ENCODE measurements around the gene DEFB110. TPM values are rescaled to one million over a fixed set of nuclear protein-coding genes. Genes with fewer than 3 reads are reported as not detected.

DEFB110 gene
- total RNA-seq, 2 experiments from 2014 or later, result not detected

DNA sequence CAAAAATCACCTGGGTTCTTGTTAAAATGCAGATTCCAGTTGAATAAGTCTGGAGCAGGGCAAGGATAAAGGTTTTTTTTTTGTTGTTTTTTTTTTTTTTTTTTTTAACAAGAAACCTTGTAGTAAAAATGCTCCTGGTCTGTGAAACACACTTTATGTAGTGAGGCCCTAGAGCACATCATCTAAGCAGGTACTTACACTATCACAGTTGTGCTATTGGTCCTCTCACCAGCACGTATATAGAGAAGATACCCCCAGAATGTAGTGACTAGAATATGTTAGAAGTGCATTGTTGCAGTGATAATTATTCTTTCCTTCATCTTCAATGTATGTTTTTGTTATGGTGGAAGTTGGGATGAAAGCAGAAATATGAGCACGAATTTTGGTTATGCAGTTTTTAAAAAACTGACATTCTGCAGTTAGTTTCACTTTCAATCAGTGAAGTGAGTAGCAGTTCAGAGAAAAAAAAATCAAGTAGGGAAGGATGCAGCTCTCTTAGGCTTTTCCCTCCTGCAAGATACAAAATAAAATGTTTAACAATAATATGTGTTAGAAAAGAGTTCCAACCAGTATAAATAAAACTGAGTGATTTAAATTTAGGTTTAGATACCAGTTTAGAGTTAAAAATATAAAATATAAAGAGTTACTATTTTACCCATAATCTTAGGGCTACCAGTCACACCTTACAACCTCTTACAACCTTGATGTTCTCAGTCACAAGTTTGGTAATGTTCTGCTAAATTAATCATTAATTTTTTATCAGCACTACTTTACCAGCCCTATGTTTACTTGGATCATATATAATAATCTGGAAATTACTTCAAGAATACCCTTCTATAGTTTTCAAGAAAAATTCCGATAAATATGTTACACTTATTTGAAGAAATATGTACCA is 43.2 kb downstream of the DEFB110 start:
- Histone ChIP-seq H4K20me1 (ENCODE audit: insufficient read depth, low read length) (no peaks in the 10 kb centered on the region), H3K9me3 (ENCODE audit: low read length) (no peaks in the 10 kb centered on the region), H3K27ac (ENCODE audit: low read depth, low read length, poor library complexity, severe bottlenecking) (no peak overlapping the region), H3K9me2 (ENCODE audit: insufficient read depth, low read length) (no peaks in the 10 kb centered on the region), H2AFZ (ENCODE audit: low read length) (no peak overlapping the region), H3K4me2 (ENCODE audit: low read length) (peak overlapping the region; percentile 26; the same call in 1 of the 2 replicates), H3K4me3 (ENCODE audit: low read depth, low read length, poor library complexity, severe bottlenecking) (no peak overlapping the region), H3K4me1 (ENCODE audit: insufficient read depth, low read length, poor library complexity, severe bottlenecking) (no peaks in the 10 kb centered on the region), H3K36me3 (ENCODE audit: insufficient read depth, low read length) (no peaks in the 10 kb centered on the region), H3K79me2 (ENCODE audit: insufficient read depth, low read depth, low read length) (no peaks in the 10 kb centered on the region)
- ChIA-PET POLR2A (no interaction called here), CTCF (ENCODE audit: unreplicated experiment) (no interaction called here)
- BruUV-seq (replicated peaks), result no TSS peak
- DNase-seq (ENCODE audit: low spot score), result no peak
- TF ChIP-seq CTCF (conservative IDR thresholded peaks at IDR 0.05; ENCODE audit: low read length), result no peak
- no peak for TF ChIP-seq EZH2phosphoT487 (IDR thresholded peaks at IDR 0.05; ENCODE audit: borderline replicate concordance, low read depth, low read length)
- intact Hi-C loops (cut with micrococcal nuclease; ENCODE audit: unreplicated experiment), result no loop called here

DNA sequence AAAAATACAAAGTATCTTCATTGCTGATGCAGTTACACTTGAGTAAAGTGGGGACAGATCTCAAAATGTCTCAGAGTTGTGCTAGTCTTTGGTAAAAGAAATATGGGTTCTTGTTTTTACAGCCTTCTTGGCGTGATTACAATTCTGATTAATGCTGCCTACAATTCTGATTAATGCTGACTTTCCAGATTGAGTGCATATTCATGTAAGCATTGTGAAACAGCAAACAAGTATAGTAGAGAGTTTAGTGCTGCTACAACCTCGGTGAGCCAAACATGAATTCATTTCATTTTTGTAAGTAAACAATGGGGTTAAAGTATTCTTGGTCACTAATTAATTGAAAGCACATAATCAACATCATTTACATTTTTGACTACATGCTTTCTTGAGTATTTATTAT is 52.2 kb downstream of the DEFB110 start, which contains the start of gene DEFB113:
Gene DEFB113 (minus strand): TSS at position 21 of the 400 bp plus-strand sequence. CDS start 0 bp downstream, at position 21.
- Histone ChIP-seq H3K9me2 (ENCODE audit: insufficient read depth, low read length) (no peaks in the 10 kb centered on the region), H3K4me3 (ENCODE audit: low read depth, low read length, poor library complexity, severe bottlenecking) (no peak within 1 kb of the TSS), H3K4me1 (ENCODE audit: insufficient read depth, low read length, poor library complexity, severe bottlenecking) (no peaks in the 10 kb centered on the region), H3K36me3 (ENCODE audit: insufficient read depth, low read length) (no peaks in the 10 kb centered on the region), H3K9me3 (ENCODE audit: low read length) (no peaks in the 10 kb centered on the region), H4K20me1 (ENCODE audit: insufficient read depth, low read length) (no peaks in the 10 kb centered on the region), H3K27ac (ENCODE audit: low read depth, low read length, poor library complexity, severe bottlenecking) (no peak within 1 kb of the TSS), H3K4me2 (ENCODE audit: low read length) (no peak within 1 kb of the TSS), H3K79me2 (ENCODE audit: insufficient read depth, low read depth, low read length) (no peaks in the 10 kb centered on the region), H2AFZ (ENCODE audit: low read length) (no peak within 1 kb of the TSS)
- DNase-seq (ENCODE audit: low spot score), result no peak
- CTCF ChIA-PET (ENCODE audit: unreplicated experiment), result no interaction called here
- intact Hi-C loops (cut with micrococcal nuclease; ENCODE audit: unreplicated experiment), result no loop called here
- no TSS peak for BruUV-seq (replicated peaks)
- POLR2A ChIA-PET, result no interaction called here
- TF ChIP-seq EZH2phosphoT487 (IDR thresholded peaks at IDR 0.05; ENCODE audit: borderline replicate concordance, low read depth, low read length) (no peak), CTCF (conservative IDR thresholded peaks at IDR 0.05; ENCODE audit: low read length) (no peak)

Other genes starting within 250 kb of the DEFB110 start
- not detected in 2 replicates for gene PGK2, start 234.7 kb downstream of the DEFB110 start, total RNA-seq (2014; rRNA removed; shearing (Covaris generic))
- not detected in 2 replicates for gene PGK2, start 234.7 kb downstream of the DEFB110 start, total RNA-seq (2022)
- not detected in 2 replicates for gene CRISP1, start 155.5 kb downstream of the DEFB110 start, total RNA-seq (2014; rRNA removed; shearing (Covaris generic))
- gene CRISP1, start 155.5 kb downstream of the DEFB110 start, total RNA-seq (2022), result not detected in 2 replicates
- not detected in 2 replicates for gene DEFB114, start 57.8 kb downstream of the DEFB110 start, total RNA-seq (2014; rRNA removed; shearing (Covaris generic))
- not detected in 2 replicates for gene DEFB114, start 57.8 kb downstream of the DEFB110 start, total RNA-seq (2022)
- gene DEFB113, start 52.4 kb downstream of the DEFB110 start, total RNA-seq (2014; rRNA removed; shearing (Covaris generic)), result not detected in 2 replicates
- gene DEFB113, start 52.4 kb downstream of the DEFB110 start, total RNA-seq (2022), result not detected in 2 replicates
- gene DEFB112, start 27.9 kb upstream of the DEFB110 start, total RNA-seq (2014; rRNA removed; shearing (Covaris generic)), result not detected in 2 replicates
- not detected in 2 replicates for gene DEFB112, start 27.9 kb upstream of the DEFB110 start, total RNA-seq (2022)